ENCODE results near the gene PRUNE1.

The PRUNE1 gene

GRCh38 chr1:150997949-150998348 lies 10.3 kb upstream of the PRUNE1 start:
- Histone ChIP-seq H2AK5ac (ENCODE audit: low read length, severe bottlenecking) (no peak overlapping the region), H2BK5ac (ENCODE audit: low read depth, low read length, poor library complexity, severe bottlenecking) (no peak overlapping the region), H3K27me3 (ENCODE audit: control insufficient read depth in 1 of 2, insufficient read depth in 1 of 2, low read length in 2 of 2) (no peaks in the 10 kb centered on the region), H2BK120ac (ENCODE audit: low read depth, low read length) (no peak overlapping the region), H3K9ac (ENCODE audit: low read length) (no peak overlapping the region), H2BK12ac (ENCODE audit: low read length in 2 of 2) (no peak overlapping the region), H4K8ac (ENCODE audit: low read length) (no peak overlapping the region), H3K4ac (ENCODE audit: low read depth in 1 of 2, low read length in 2 of 2) (no peak overlapping the region), H3K23ac (ENCODE audit: low read length in 2 of 2) (no peak overlapping the region), H2BK15ac (ENCODE audit: low read depth, poor library complexity, severe bottlenecking) (no peak overlapping the region), H3K4me3 (ENCODE audit: insufficient read depth in 1 of 2, low read depth in 1 of 2, low read length in 2 of 2) (no peak overlapping the region), H3K14ac (ENCODE audit: low read length in 2 of 2) (no peak overlapping the region), H3K36me3 (ENCODE audit: control insufficient read depth in 1 of 2, insufficient read depth in 2 of 2, low read depth in 1 of 2, low read length in 2 of 2) (peaks cover 30 to 49% of the 10 kb centered on the region in 2 experiments), H3K9me3 (ENCODE audit: control insufficient read depth, low read length) (no peaks in the 10 kb centered on the region), H3K18ac (ENCODE audit: low read depth in 1 of 2, low read length in 2 of 2) (no peak overlapping the region), H3K4me2 (ENCODE audit: low read length, poor library complexity, severe bottlenecking) (no peak overlapping the region), H3K4me1 (ENCODE audit: control insufficient read depth, insufficient read depth, low read depth, low read length) (peaks cover 29% of the 10 kb centered on the region), H3K79me1 (replicated peaks; ENCODE audit: low read length, poor library complexity, severe bottlenecking) (peaks cover 3% of the 10 kb centered on the region), H3K27ac (ENCODE audit: low read length, poor library complexity, severe bottlenecking) (no peak overlapping the region), H4K91ac (ENCODE audit: low read length) (no peak overlapping the region), H2AFZ (ENCODE audit: low read depth, low read length) (no peak overlapping the region)
- DNase-seq: no peak
- 94% methylated on average over 4 of the region's 5 CpGs for WGBS

- H3K4me2 ChIP-seq (ENCODE audit: low read length, poor library complexity, severe bottlenecking): no peak overlapping the region
- 14% methylated on average over 16 of the region's 17 CpGs for WGBS
- H3K4ac ChIP-seq (ENCODE audit: low read depth in 1 of 2, low read length in 2 of 2): peak overlapping the region in 1 of 2 experiments; percentile 10
- no peak overlapping the region for H2BK15ac ChIP-seq (ENCODE audit: low read depth, poor library complexity, severe bottlenecking)
- H2BK120ac ChIP-seq (ENCODE audit: low read depth, low read length): no peak overlapping the region
- H3K9ac ChIP-seq (ENCODE audit: low read length): no peak overlapping the region
- no peaks in the 10 kb centered on the region for H3K27me3 ChIP-seq (ENCODE audit: control insufficient read depth in 1 of 2, insufficient read depth in 1 of 2, low read length in 2 of 2)
- no peak overlapping the region for H3K23ac ChIP-seq (ENCODE audit: low read length in 2 of 2)
- peak overlapping the region; percentile 64 for H4K8ac ChIP-seq (ENCODE audit: low read length)
- H2BK12ac ChIP-seq (ENCODE audit: low read length in 2 of 2): peak overlapping the region; percentile 34 to 40
- no peak overlapping the region for H4K91ac ChIP-seq (ENCODE audit: low read length)
- H3K4me1 ChIP-seq (ENCODE audit: control insufficient read depth, insufficient read depth, low read depth, low read length): peaks cover 31% of the 10 kb centered on the region
- peak overlapping the region; percentile 31 to 72 for H3K18ac ChIP-seq (ENCODE audit: low read depth in 1 of 2, low read length in 2 of 2)
- peak overlapping the region; percentile 19 for H2AFZ ChIP-seq (ENCODE audit: low read depth, low read length)
- H3K9me3 ChIP-seq (ENCODE audit: control insufficient read depth, low read length): no peaks in the 10 kb centered on the region
- peaks cover 30 to 51% of the 10 kb centered on the region in 2 experiments for H3K36me3 ChIP-seq (ENCODE audit: control insufficient read depth in 1 of 2, insufficient read depth in 2 of 2, low read depth in 1 of 2, low read length in 2 of 2)
- H3K27ac ChIP-seq (ENCODE audit: low read length, poor library complexity, severe bottlenecking): peak overlapping the region; percentile 50
- H2BK5ac ChIP-seq (ENCODE audit: low read depth, low read length, poor library complexity, severe bottlenecking): no peak overlapping the region
- peak overlapping the region; percentile 9 for H2AK5ac ChIP-seq (ENCODE audit: low read length, severe bottlenecking)
- no peak overlapping the region for H3K4me3 ChIP-seq (ENCODE audit: insufficient read depth in 1 of 2, low read depth in 1 of 2, low read length in 2 of 2)
- H3K79me1 ChIP-seq (replicated peaks; ENCODE audit: low read length, poor library complexity, severe bottlenecking): peaks cover 5% of the 10 kb centered on the region
- peak; percentile 93 for DNase-seq
- no peak overlapping the region for H3K14ac ChIP-seq (ENCODE audit: low read length in 2 of 2)
These were observed 9.1 kb upstream of the PRUNE1 start for GRCh38 chr1:150999051-150999674.

DNA sequence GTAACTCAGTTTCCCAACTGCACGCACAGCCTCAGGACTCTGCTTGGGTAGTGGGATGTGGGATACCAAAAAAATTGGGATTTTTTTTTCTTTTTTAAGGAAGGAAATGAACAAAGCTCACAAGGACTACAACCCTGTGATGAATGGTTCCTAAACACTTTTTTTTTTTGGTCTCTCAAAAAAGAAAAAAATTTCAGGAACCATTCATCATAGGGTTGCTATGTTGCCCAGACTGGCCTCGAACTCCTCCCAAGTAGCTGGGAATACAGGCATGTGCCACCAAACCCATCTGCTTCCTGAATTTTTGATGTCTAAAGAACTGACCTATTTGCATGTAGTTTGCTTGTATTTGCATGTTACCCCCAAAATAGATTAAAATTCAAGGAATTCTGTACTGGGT lies 8.3 kb upstream of the PRUNE1 start:
- no peak overlapping the region for H3K4me3 ChIP-seq (ENCODE audit: insufficient read depth in 1 of 2, low read depth in 1 of 2, low read length in 2 of 2)
- H3K4ac ChIP-seq (ENCODE audit: low read depth in 1 of 2, low read length in 2 of 2): no peak overlapping the region
- no peak overlapping the region for H3K14ac ChIP-seq (ENCODE audit: low read length in 2 of 2)
- H2BK15ac ChIP-seq (ENCODE audit: low read depth, poor library complexity, severe bottlenecking): no peak overlapping the region
- H3K27ac ChIP-seq (ENCODE audit: low read length, poor library complexity, severe bottlenecking): no peak overlapping the region
- no peak for DNase-seq
- H3K23ac ChIP-seq (ENCODE audit: low read length in 2 of 2): no peak overlapping the region
- H2AFZ ChIP-seq (ENCODE audit: low read depth, low read length): no peak overlapping the region
- peak overlapping the region in 1 of 2 experiments; percentile 34 for H2BK12ac ChIP-seq (ENCODE audit: low read length in 2 of 2)
- H3K9ac ChIP-seq (ENCODE audit: low read length): no peak overlapping the region
- H2BK120ac ChIP-seq (ENCODE audit: low read depth, low read length): no peak overlapping the region
- peak overlapping the region; percentile 73 for H4K91ac ChIP-seq (ENCODE audit: low read length)
- no peaks in the 10 kb centered on the region for H3K27me3 ChIP-seq (ENCODE audit: control insufficient read depth in 1 of 2, insufficient read depth in 1 of 2, low read length in 2 of 2)
- no peak overlapping the region for H4K8ac ChIP-seq (ENCODE audit: low read length)
- WGBS: 100% methylated on average over 1 of the region's 2 CpGs
- no peaks in the 10 kb centered on the region for H3K9me3 ChIP-seq (ENCODE audit: control insufficient read depth, low read length)
- peak overlapping the region; percentile 76 for H2AK5ac ChIP-seq (ENCODE audit: low read length, severe bottlenecking)
- no peak overlapping the region for H3K4me2 ChIP-seq (ENCODE audit: low read length, poor library complexity, severe bottlenecking)
- H3K79me1 ChIP-seq (replicated peaks; ENCODE audit: low read length, poor library complexity, severe bottlenecking): peaks cover 5% of the 10 kb centered on the region
- H3K18ac ChIP-seq (ENCODE audit: low read depth in 1 of 2, low read length in 2 of 2): peak overlapping the region in 1 of 2 experiments; percentile 3
- no peak overlapping the region for H2BK5ac ChIP-seq (ENCODE audit: low read depth, low read length, poor library complexity, severe bottlenecking)
- H3K36me3 ChIP-seq (ENCODE audit: control insufficient read depth in 1 of 2, insufficient read depth in 2 of 2, low read depth in 1 of 2, low read length in 2 of 2): peaks cover 30 to 51% of the 10 kb centered on the region in 2 experiments
- H3K4me1 ChIP-seq (ENCODE audit: control insufficient read depth, insufficient read depth, low read depth, low read length): peaks cover 34% of the 10 kb centered on the region

GRCh38 chr1:151000408-151000807 lies 7.8 kb upstream of the PRUNE1 start:
- Histone ChIP-seq H3K4me3 (ENCODE audit: insufficient read depth in 1 of 2, low read depth in 1 of 2, low read length in 2 of 2) (no peak overlapping the region), H3K9ac (ENCODE audit: low read length) (no peak overlapping the region), H2BK120ac (ENCODE audit: low read depth, low read length) (no peak overlapping the region), H3K23ac (ENCODE audit: low read length in 2 of 2) (no peak overlapping the region), H2BK15ac (ENCODE audit: low read depth, poor library complexity, severe bottlenecking) (no peak overlapping the region), H2AFZ (ENCODE audit: low read depth, low read length) (no peak overlapping the region), H2BK5ac (ENCODE audit: low read depth, low read length, poor library complexity, severe bottlenecking) (no peak overlapping the region), H4K91ac (ENCODE audit: low read length) (no peak overlapping the region), H4K8ac (ENCODE audit: low read length) (no peak overlapping the region), H3K4me1 (ENCODE audit: control insufficient read depth, insufficient read depth, low read depth, low read length) (peaks cover 35% of the 10 kb centered on the region), H3K9me3 (ENCODE audit: control insufficient read depth, low read length) (no peaks in the 10 kb centered on the region), H3K4ac (ENCODE audit: low read depth in 1 of 2, low read length in 2 of 2) (no peak overlapping the region), H3K14ac (ENCODE audit: low read length in 2 of 2) (no peak overlapping the region), H3K18ac (ENCODE audit: low read depth in 1 of 2, low read length in 2 of 2) (no peak overlapping the region), H3K4me2 (ENCODE audit: low read length, poor library complexity, severe bottlenecking) (no peak overlapping the region), H3K27me3 (ENCODE audit: control insufficient read depth in 1 of 2, insufficient read depth in 1 of 2, low read length in 2 of 2) (no peaks in the 10 kb centered on the region), H3K27ac (ENCODE audit: low read length, poor library complexity, severe bottlenecking) (no peak overlapping the region), H2AK5ac (ENCODE audit: low read length, severe bottlenecking) (peak overlapping the region; percentile 76), H2BK12ac (ENCODE audit: low read length in 2 of 2) (no peak overlapping the region), H3K79me1 (replicated peaks; ENCODE audit: low read length, poor library complexity, severe bottlenecking) (peaks cover 6% of the 10 kb centered on the region), H3K36me3 (ENCODE audit: control insufficient read depth in 1 of 2, insufficient read depth in 2 of 2, low read depth in 1 of 2, low read length in 2 of 2) (peaks cover 27 to 51% of the 10 kb centered on the region in 2 experiments)
- WGBS: 89% methylated on average over 3 of the region's 3 CpGs
- DNase-seq: no peak
